RWPE2 (cell line): ENCODE measurements around the gene HRH2.

Source experiments
- ATAC-seq: fragments of 200-7000 bp; cut with Tn5 transposase; 3 replicates; pipeline ENCODE4 v1.9.1; 2021; ENCODE audit warnings: low read depth
- DNase-seq: peaks from one replicate; pipeline ENCODE4 v3.0.0-alpha.2; 2020; ENCODE audit warnings: low spot score
- H3K27ac ChIP-seq: fragments of 450-650 bp; 2 replicates; pipeline ENCODE4 v1.5.1; 2017; ENCODE audit warnings: mild to moderate bottlenecking; ENCODE audit not compliant: poor library complexity, severe bottlenecking
- H3K27me3 ChIP-seq: fragments of 250-450 bp; sonication (Bioruptor Pico); 2 replicates; pipeline ENCODE4 v1.5.1; 2021; ENCODE audit warnings: mild to moderate bottlenecking, moderate library complexity; ENCODE audit not compliant: insufficient read depth, poor library complexity, severe bottlenecking
- H3K36me3 ChIP-seq: fragments of 250-450 bp; sonication (Bioruptor Pico); 2 replicates; pipeline ENCODE4 v1.5.1; 2020; ENCODE audit warnings: low read depth, mild to moderate bottlenecking, moderate library complexity
- H3K4me1 ChIP-seq: fragments of 250-450 bp; sonication (Bioruptor Pico); 2 replicates; pipeline ENCODE4 v1.5.1; 2021; ENCODE audit warnings: mild to moderate bottlenecking, moderate library complexity; ENCODE audit not compliant: insufficient read depth, poor library complexity, severe bottlenecking
- H3K4me3 ChIP-seq: fragments of 250-450 bp; sonication (Bioruptor Pico); 2 replicates; pipeline ENCODE4 v1.5.1; 2021; ENCODE audit warnings: mild to moderate bottlenecking, moderate library complexity; ENCODE audit not compliant: severe bottlenecking
- H3K9me3 ChIP-seq: fragments of 250-450 bp; sonication (Bioruptor Pico); 2 replicates; pipeline ENCODE4 v1.5.1; 2021; ENCODE audit warnings: mild to moderate bottlenecking, moderate library complexity; ENCODE audit not compliant: severe bottlenecking
- CTCF ChIP-seq: fragments of 450-650 bp; IDR thresholded peaks from one replicate; pipeline ENCODE4 v1.5.1; 2017; ENCODE audit warnings: mild to moderate bottlenecking, moderate library complexity; ENCODE audit not compliant: poor library complexity, severe bottlenecking

The HRH2 gene

GRCh38 chr5:175679411-175679810 is 21.5 kb downstream of the HRH2 start:
- no peak for DNase-seq
- TF ChIP-seq CTCF, result no peak
- no peak for ATAC-seq

GRCh38 chr5:175680020-175680419 is 22.1 kb downstream of the HRH2 start:
- Histone ChIP-seq H3K9me3 (no peaks in the 10 kb centered on the region), H3K4me1 (no peaks in the 10 kb centered on the region), H3K4me3 (no peak overlapping the region), H3K36me3 (no peaks in the 10 kb centered on the region), H3K27me3 (peaks cover 70% of the 10 kb centered on the region), H3K27ac (no peak overlapping the region)
- TF ChIP-seq CTCF, result no peak
- ATAC-seq (no peak), DNase-seq (peak; percentile 18)

More at GRCh38 chr5:175679411-175679810, 21.5 kb downstream of the HRH2 start:
- Histone ChIP-seq H3K4me1 (no peaks in the 10 kb centered on the region), H3K9me3 (no peaks in the 10 kb centered on the region), H3K27ac (no peak overlapping the region), H3K27me3 (peaks cover 77% of the 10 kb centered on the region), H3K36me3 (no peaks in the 10 kb centered on the region), H3K4me3 (no peak overlapping the region)

GRCh38 chr5:175680463-175680862 is 22.6 kb downstream of the HRH2 start:
- no peak for TF ChIP-seq CTCF
- H3K9me3 ChIP-seq, result no peaks in the 10 kb centered on the region
- H3K27ac ChIP-seq, result no peak overlapping the region
- H3K36me3 ChIP-seq, result no peaks in the 10 kb centered on the region
- no peak overlapping the region for H3K4me3 ChIP-seq
- DNase-seq (no peak), ATAC-seq (no peak)
- peaks cover 67% of the 10 kb centered on the region for H3K27me3 ChIP-seq
- H3K4me1 ChIP-seq, result no peaks in the 10 kb centered on the region

GRCh38 chr5:175681045-175681967 is 23.4 kb downstream of the HRH2 start:
- H3K27ac ChIP-seq, result no peak overlapping the region
- DNase-seq (peak; percentile 34), ATAC-seq (no peak; the same call in 2 of the 3 replicates)
- peaks cover 63% of the 10 kb centered on the region for H3K27me3 ChIP-seq
- no peaks in the 10 kb centered on the region for H3K36me3 ChIP-seq
- H3K9me3 ChIP-seq, result no peaks in the 10 kb centered on the region
- H3K4me1 ChIP-seq, result no peaks in the 10 kb centered on the region
- H3K4me3 ChIP-seq, result no peak overlapping the region
- no peak for TF ChIP-seq CTCF

- H3K27me3 ChIP-seq, result peaks cover 56% of the 10 kb centered on the region
- no peak overlapping the region for H3K27ac ChIP-seq
- H3K9me3 ChIP-seq, result no peaks in the 10 kb centered on the region
- DNase-seq (peak; percentile 26), ATAC-seq (no peak)
- H3K4me1 ChIP-seq, result no peaks in the 10 kb centered on the region
- TF ChIP-seq CTCF, result no peak
- no peaks in the 10 kb centered on the region for H3K36me3 ChIP-seq
- no peak overlapping the region for H3K4me3 ChIP-seq
Observed at GRCh38 chr5:175681968-175682340, 24.1 kb downstream of the HRH2 start.
